Astrocyte of the spinal cord (primary cell): ENCODE measurements around the gene GNAQ.
A peak's percentile ranks its signal among the peaks of the same experiment; 100 is the strongest.

Experiments
- DNase-seq: peaks from one replicate; pipeline ENCODE4 v3.0.0; 2011; ENCODE audit warnings: low read depth, low spot score
- H3K4me3 ChIP-seq: 2 replicates; pipeline ENCODE4 v1.5.1; 2011; ENCODE audit warnings: low read depth, mild to moderate bottlenecking, low read length, moderate library complexity
- in situ Hi-C: cut with HindIII; loops from 2 replicates; pipeline ENCODE4 v1.10.0; 2017; ENCODE audit warnings: low sequenced_read_pairs
- TF ChIP-seq, protein P1 (sequence below): IDR thresholded peaks from 2 replicates; pipeline ENCODE4 v1.5.1; 2012; ENCODE audit warnings: low read depth, mild to moderate bottlenecking, low read length, inconsistent platforms

The GNAQ gene

DNA sequence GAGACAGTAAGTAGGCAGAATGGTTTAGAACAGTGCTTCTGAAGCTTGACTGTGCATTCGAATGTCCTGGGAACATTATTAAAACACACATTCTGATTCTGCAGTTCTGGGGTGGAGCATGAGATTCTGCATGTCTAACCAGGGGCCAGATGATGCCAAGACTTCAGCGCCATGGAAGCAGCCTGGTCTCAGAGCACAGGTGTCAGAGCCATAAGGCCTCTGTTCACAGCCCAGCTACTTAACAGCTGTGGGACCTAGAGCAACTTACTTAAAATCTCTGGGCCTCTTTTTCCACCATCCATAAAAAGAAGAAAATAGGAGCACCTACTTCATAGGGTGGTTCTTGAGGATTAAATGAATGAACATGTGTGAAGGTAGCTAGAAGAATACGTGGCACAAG is 84.0 kb downstream of the GNAQ start:
- TF ChIP-seq, protein P1, sequence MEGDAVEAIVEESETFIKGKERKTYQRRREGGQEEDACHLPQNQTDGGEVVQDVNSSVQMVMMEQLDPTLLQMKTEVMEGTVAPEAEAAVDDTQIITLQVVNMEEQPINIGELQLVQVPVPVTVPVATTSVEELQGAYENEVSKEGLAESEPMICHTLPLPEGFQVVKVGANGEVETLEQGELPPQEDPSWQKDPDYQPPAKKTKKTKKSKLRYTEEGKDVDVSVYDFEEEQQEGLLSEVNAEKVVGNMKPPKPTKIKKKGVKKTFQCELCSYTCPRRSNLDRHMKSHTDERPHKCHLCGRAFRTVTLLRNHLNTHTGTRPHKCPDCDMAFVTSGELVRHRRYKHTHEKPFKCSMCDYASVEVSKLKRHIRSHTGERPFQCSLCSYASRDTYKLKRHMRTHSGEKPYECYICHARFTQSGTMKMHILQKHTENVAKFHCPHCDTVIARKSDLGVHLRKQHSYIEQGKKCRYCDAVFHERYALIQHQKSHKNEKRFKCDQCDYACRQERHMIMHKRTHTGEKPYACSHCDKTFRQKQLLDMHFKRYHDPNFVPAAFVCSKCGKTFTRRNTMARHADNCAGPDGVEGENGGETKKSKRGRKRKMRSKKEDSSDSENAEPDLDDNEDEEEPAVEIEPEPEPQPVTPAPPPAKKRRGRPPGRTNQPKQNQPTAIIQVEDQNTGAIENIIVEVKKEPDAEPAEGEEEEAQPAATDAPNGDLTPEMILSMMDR, result no peak
- in situ Hi-C loops, result no loop called here
- H3K4me3 ChIP-seq, result no peak overlapping the region
- no peak for DNase-seq

DNA sequence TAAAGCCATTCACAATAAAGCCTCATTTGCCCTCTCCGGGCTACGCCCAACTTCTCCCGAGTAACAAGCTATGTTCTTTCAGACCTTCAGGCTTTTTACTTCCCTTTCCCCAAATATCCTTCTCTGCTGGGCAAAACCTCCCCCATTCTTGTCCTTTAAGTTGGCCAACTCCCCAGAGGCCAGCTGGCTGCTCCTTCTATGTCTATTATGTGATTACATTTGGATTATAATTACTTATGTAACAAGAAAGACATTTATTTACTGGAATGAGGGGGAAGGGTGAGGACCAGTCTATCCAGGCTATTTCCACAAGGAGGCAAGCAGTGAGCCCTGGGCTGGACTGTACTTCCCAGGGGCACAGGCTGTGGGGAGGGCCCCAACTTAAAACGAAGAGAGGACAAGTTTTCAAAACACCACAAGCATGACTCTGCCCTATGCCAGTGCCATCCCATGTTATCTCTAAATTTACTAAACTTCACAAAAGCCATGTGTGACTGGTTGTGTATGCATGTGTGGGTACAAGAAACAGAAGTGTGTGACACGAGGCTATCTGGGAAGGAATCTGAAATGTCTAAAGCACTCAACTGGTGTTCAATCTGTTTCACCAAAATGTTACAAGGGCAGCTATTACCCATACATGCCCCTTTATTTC is 84.5 kb downstream of the GNAQ start:
- in situ Hi-C loops, result no loop called here
- H3K4me3 ChIP-seq, result no peak overlapping the region
- TF ChIP-seq, protein P1, result no peak
- no peak for DNase-seq

DNA sequence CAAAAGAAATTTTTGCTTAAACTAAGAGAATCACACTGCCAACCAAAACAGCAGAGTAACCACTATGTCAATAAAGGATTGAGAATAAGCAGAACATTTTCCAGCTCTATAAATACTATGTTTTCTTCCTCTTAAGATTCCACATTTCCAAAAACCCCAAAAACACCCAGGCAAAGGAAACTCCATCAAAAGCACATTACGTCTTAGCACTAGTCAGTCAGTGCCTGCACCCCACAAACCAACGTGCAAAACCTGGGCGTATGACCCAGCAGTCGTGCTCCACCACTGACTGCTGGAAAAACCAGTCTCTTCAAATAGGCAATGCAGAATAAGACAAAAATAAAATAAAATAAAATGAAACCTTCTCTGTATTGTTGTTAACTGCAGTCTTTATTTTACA is 85.3 kb downstream of the GNAQ start:
- DNase-seq, result no peak
- no peak overlapping the region for H3K4me3 ChIP-seq
- TF ChIP-seq, protein P1, result no peak
- in situ Hi-C loops, result no loop called here

DNA sequence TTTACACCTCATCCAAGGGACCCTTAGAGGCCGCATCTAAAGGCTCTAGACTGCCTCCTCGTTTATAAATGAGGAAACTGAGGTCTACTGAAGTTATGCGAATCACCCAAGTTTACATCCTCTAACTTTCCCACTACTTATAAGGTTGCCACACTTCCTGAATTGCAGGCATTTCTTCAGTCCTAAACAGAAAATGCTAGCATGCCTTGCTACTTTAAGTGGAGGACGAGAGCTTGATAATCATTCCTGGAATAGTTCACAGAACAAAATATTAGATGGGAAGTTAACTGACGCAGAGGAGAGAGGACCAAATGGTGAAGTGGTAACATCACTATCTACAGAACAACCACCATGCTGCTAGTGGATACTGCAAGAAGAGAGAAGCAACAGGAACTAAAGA is 85.8 kb downstream of the GNAQ start:
- TF ChIP-seq, protein P1, result no peak
- no peak overlapping the region for H3K4me3 ChIP-seq
- peak; percentile 40 for DNase-seq
- in situ Hi-C loops, result no loop called here

DNA sequence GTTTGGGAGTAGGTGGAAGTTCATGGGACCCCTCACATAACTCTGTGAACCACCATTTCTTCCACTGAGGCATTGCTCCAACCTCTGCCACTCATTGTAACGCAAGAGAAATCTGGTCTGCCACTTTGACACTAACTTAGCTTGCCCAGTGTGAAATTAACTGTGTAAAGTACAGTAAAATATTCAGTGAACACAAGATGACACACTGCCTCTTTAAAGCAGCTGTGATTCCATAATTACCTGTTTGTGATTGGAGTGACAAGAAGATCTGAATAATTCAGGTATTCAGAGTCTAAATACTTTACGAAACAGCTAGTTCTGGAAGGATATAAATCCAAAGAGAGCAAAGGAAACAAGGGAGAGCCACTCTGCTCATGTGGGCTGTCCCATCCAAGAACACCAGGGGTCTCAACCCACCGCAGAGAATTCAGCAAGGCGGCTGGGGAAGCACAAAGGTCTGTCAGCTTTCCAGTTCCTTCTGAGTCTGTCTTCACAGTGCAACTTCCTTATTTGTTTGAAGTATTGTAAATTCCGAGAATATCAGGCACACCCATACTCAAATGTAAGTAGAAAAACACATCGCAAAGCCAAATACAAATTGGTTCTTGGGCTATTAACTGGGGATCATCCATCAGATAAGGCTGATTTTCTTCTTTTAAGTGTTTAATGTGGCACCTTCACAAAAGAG is 86.9 kb downstream of the GNAQ start:
- TF ChIP-seq, protein P1, result peak; percentile 14
- H3K4me3 ChIP-seq, result no peak overlapping the region
- no peak for DNase-seq
- in situ Hi-C loops, result no loop called here

DNA sequence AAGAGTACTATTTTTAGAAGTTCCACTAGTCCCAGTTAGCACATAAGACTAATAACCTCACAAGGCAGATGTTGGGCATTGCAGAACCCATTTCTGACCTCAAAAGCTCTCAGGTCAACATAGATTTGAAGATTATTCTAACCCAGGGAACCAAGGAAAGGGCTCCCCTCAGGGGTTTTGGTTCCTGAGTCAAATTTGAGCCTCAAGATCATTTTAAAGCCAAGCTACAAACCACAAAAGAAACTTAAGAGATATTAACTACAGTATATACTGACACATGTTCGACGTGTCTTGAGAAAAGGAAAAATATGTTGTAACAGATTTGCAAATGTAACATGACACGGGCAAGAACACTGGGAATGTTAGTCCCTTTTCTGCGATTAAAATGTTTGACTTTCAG is 88.6 kb downstream of the GNAQ start:
- H3K4me3 ChIP-seq, result no peak overlapping the region
- in situ Hi-C loops, result no loop called here
- DNase-seq, result no peak
- TF ChIP-seq, protein P1, result no peak
